Left lung (tissue), 10 donors: ENCODE results near the gene GSC2. TPM values are rescaled to one million over a fixed set of nuclear protein-coding genes. Genes with fewer than 3 reads are reported as not detected.

ENCODE experiments used
- ATAC-seq: fragments of 200-7000 bp; cut with Tn5 transposase; one replicate; pipeline ENCODE4 v1.9.1; 2020; ENCODE audit warnings: moderate library complexity
- DNase-seq, 4 donors: peaks; one replicate each; pipeline ENCODE4 v3.0.0-alpha.2; 2013 to 2020
- H3K27ac ChIP-seq, 2 donors: fragments of 200-600 bp; sonication (generic) in 1 of 2; one replicate each; pipeline versions ENCODE4 v1.5.0 to v1.8.0; 2020 to 2021
- H3K27me3 ChIP-seq, 2 donors: fragments of 200-600 bp; sonication (generic) in 1 of 2; one replicate each; pipeline versions ENCODE4 v1.5.0 to v1.8.0; 2020 to 2021
- H3K36me3 ChIP-seq, 2 donors: fragments of 200-600 bp; sonication (generic) in 1 of 2; one replicate each; pipeline versions ENCODE4 v1.5.0 to v1.8.0; 2020 to 2021
- H3K4me1 ChIP-seq, 2 donors: fragments of 200-600 bp; one replicate each; pipeline ENCODE4 v1.8.0; 2021
- H3K4me3 ChIP-seq, 2 donors: fragments of 200-600 bp; sonication (generic) in 1 of 2; one replicate each; pipeline versions ENCODE4 v1.5.0 to v1.8.0; 2020 to 2021; ENCODE audit warnings: mild to moderate bottlenecking in 1 of 2
- H3K9me3 ChIP-seq, 2 donors: fragments of 200-600 bp; sonication (generic) in 1 of 2; one replicate each; pipeline versions ENCODE4 v1.5.0 to v1.8.0; 2020 to 2021
- intact Hi-C, 2 donors: fragments of 100-400 bp; cut with DNase I; formaldehyde crosslinking; loops; one replicate each; pipeline versions ENCODE4 v1.11.2 to v1.14.2; 2022
- polyA plus RNA-seq, 6 donors: library from polyadenylated mRNA; unstranded; fragments of 120-200 nt; gene quantifications; one replicate each; pipeline ENCODE4 v1.2.1, GENCODE V29; 2013; ENCODE audit not compliant: insufficient read length in 6 of 6
- total RNA-seq, 2 donors: library from RNA; stranded (reverse); fragmentation: NEBNext Ultra II Directional; extraction: Animal tissue kit (Norgen Biotek cat#: 25700); gene quantifications; one replicate each; pipeline ENCODE4 v1.2.1, GENCODE V29; 2021
- TF ChIP-seq, protein P1 (sequence below), 2 donors: fragments of 200-600 bp; sonication (generic) in 1 of 2; IDR thresholded peaks; one replicate each; pipeline versions ENCODE4 v1.5.0 to v1.8.0; 2021; ENCODE audit warnings: antibody characterized with exemption in 2 of 2
- donor health status: DM: no; HTN: yes; CAD: no.
- donor health status: DM: no; HTN: no; CAD: no.

GSC2 gene
- total and polyA plus RNA-seq, 8 donors, result not detected

DNA sequence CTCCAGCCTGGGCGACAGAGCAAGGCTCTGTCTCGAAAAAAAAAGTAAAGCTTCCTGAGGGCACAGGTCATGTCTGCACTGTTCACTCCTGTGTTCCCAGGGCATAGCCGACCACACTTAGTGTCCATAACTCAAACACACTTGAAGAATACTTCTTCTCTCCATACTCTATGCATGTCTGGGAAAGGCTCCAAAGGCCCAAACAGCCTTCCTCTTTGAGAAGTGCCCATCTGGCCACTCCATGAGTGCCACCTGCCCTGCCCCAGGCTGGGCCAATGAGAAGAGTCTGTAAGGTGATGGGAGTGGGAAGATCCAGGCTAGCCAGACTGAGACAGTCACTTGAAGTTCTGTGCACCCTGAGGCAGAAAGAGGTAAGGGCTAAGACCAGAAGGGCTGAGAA is 52.6 kb downstream of the GSC2 start:
- TF ChIP-seq, protein P1, sequence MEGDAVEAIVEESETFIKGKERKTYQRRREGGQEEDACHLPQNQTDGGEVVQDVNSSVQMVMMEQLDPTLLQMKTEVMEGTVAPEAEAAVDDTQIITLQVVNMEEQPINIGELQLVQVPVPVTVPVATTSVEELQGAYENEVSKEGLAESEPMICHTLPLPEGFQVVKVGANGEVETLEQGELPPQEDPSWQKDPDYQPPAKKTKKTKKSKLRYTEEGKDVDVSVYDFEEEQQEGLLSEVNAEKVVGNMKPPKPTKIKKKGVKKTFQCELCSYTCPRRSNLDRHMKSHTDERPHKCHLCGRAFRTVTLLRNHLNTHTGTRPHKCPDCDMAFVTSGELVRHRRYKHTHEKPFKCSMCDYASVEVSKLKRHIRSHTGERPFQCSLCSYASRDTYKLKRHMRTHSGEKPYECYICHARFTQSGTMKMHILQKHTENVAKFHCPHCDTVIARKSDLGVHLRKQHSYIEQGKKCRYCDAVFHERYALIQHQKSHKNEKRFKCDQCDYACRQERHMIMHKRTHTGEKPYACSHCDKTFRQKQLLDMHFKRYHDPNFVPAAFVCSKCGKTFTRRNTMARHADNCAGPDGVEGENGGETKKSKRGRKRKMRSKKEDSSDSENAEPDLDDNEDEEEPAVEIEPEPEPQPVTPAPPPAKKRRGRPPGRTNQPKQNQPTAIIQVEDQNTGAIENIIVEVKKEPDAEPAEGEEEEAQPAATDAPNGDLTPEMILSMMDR (IDR thresholded peaks at IDR 0.05), result no peak
- Histone ChIP-seq H3K27ac (peak overlapping the region in 1 of 2 donors; percentile 81), H3K9me3 (no peaks in the 10 kb centered on the region), H3K4me3 (no peak overlapping the region), H3K27me3 (no peaks in the 10 kb centered on the region), H3K36me3 (peaks cover 0 to 3% of the 10 kb centered on the region in 2 donors), H3K4me1 (peaks cover 0 to 41% of the 10 kb centered on the region in 2 donors)
- intact Hi-C loops, result no loop called here
- DNase-seq (no peak), ATAC-seq (peak; percentile 85)

Other genes starting within 250 kb of the GSC2 start
- 1 to 10 TPM; 1.7 to 6.1 TPM for gene DGCR6, start 244.0 kb downstream of the GSC2 start, total RNA-seq
- gene DGCR6, start 244.0 kb downstream of the GSC2 start, polyA plus RNA-seq, result 10 to 100 TPM in 5 of 6 donors, 1 to 10 TPM in 1; 8.1 to 15.8 (median 12.7) TPM
- 10 to 100 TPM; 20.6 to 77.9 TPM for gene PRODH, start 214.0 kb downstream of the GSC2 start, total RNA-seq
- 10 to 100 TPM; 17.2 to 77.5 (median 46.5) TPM for gene PRODH, start 214.0 kb downstream of the GSC2 start, polyA plus RNA-seq
- gene DGCR2, start 27.9 kb downstream of the GSC2 start, total RNA-seq, result 10 to 100 TPM; 59.9 to 87.0 TPM
- 10 to 100 TPM; 55.8 to 76.2 (median 68.2) TPM for gene DGCR2, start 27.9 kb downstream of the GSC2 start, polyA plus RNA-seq
- gene TSSK2, start 19.0 kb downstream of the GSC2 start, total RNA-seq, result not detected
- under 1 TPM in 1 of 6 donors, not detected in 5; 0.67 TPM for gene TSSK2, start 19.0 kb downstream of the GSC2 start, polyA plus RNA-seq
- gene ESS2, start 5.6 kb downstream of the GSC2 start, total RNA-seq, result 10 to 100 TPM; 11.9 to 12.4 TPM
- 10 to 100 TPM; 10.7 to 18.9 (median 13.2) TPM for gene ESS2, start 5.6 kb downstream of the GSC2 start, polyA plus RNA-seq
- gene SLC25A1, start 28.4 kb upstream of the GSC2 start, total RNA-seq, result 10 to 100 TPM; 80.7 to 99.3 TPM
- 10 to 100 TPM; 45.7 to 64.7 (median 51.7) TPM for gene SLC25A1, start 28.4 kb upstream of the GSC2 start, polyA plus RNA-seq
- 1 to 10 TPM; 5.7 to 8.3 TPM for gene CLTCL1, start 141.4 kb upstream of the GSC2 start, total RNA-seq
- 10 to 100 TPM in 2 of 6 donors, 1 to 10 TPM in 4; 8.4 to 11.3 (median 9.5) TPM for gene CLTCL1, start 141.4 kb upstream of the GSC2 start, polyA plus RNA-seq